ENCODE data around the gene EGFR.
"Not testable (repeated sequence)": the region's sequence is repeated elsewhere in the genome, so short reads cannot be mapped to it uniquely, and the experiment has no call there.

The EGFR gene

GRCh38 chr7:55013851-55014250, 5.0 kb upstream of the EGFR start:
- DNase-seq: no peak

- DNase-seq: no peak
Measured at GRCh38 chr7:55016061-55016745, 2.6 kb upstream of the EGFR start.

- no peak for DNase-seq
Measured at GRCh38 chr7:55016746-55017090, 2.1 kb upstream of the EGFR start.

- DNase-seq: no peak
Measured at GRCh38 chr7:55017841-55018240, 976 bp upstream of the EGFR start.

GRCh38 chr7:55019191-55019690, 424 bp downstream of the EGFR start:
- DNase-seq: no peak

- DNase-seq: no peak
Measured at GRCh38 chr7:55019691-55020465, 1.1 kb downstream of the EGFR start.

- DNase-seq: no peak
Measured at GRCh38 chr7:55020466-55020871, 1.7 kb downstream of the EGFR start.

DNA sequence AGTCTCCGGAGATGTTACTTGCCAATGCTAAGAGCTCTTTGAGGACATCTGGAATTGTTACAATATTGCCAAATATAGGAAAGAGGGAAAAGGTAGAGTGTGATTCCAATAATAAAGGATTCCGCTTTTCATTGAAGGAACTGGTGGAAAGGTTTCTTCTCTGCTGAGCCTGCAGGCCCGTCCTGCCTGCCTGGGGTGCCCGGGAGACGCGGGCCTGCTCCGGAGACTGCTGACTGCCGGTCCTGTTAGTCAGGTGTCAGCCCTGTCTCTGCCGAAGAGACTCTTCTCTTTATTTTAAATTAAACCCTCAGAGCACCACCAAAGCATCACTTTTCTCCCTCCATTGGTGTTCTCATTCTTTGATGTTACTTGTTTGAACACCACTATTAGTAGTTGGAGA, 2.2 kb downstream of the EGFR start:
- DNase-seq: no peak

- no peak for DNase-seq
Measured at GRCh38 chr7:55022002-55022985, 3.5 kb downstream of the EGFR start.

- DNase-seq: no peak
Measured at GRCh38 chr7:55023841-55024505, 5.2 kb downstream of the EGFR start.

DNA sequence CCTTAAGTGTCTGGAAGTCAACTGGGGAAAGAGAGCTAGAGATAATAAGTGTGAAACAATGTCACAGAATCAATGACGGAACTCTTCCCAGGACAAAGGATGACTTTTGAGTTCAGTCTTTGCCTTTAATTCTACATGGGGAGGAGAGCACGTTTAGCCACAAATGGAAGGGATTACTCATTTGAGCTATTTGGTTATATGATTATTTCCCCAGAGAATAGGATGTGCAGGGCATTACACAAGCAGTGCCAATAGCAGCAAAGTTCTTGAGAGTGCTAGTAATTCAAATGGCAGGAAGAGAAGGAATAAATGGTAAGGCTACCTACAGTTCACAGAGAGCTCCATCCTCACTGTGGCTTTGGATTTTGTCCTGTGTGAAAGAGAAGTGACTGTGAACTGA, 6.0 kb downstream of the EGFR start:
- DNase-seq: no peak

DNA sequence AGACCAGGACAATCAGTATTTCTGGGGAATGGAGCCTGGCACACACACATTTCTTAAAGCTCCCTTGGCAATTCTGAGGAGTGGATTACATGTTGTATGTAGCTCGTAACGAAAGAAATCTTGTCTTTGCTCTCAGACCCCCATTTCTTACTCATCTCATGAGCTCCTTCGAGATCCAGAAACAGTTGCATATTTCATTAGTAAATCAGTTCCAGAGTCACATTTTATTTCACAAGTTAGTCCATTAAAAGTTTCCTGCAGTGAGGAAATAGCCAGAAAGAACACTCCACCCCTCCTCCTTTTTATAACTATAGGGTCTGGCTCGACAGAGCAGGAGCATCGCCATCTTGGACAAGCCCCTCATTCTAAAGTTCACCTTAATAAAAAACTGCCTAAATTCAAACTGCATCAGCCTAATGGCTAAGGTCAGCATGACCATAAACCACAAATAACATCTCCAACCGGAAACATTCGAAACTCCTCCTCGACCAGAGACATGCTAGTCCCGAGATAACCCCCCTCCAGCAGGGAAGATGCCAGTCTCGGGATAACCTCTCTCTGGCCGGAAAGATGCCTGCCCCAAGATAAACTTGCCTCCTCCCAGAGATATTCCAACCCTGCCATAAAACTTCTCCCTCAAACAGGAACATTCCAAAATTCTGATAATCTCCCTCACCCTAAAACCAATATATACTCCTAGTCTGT, 7.4 kb downstream of the EGFR start:
- no peak for DNase-seq

GRCh38 chr7:55026867-55027490, 8.2 kb downstream of the EGFR start:
- DNase-seq: no peak

DNA sequence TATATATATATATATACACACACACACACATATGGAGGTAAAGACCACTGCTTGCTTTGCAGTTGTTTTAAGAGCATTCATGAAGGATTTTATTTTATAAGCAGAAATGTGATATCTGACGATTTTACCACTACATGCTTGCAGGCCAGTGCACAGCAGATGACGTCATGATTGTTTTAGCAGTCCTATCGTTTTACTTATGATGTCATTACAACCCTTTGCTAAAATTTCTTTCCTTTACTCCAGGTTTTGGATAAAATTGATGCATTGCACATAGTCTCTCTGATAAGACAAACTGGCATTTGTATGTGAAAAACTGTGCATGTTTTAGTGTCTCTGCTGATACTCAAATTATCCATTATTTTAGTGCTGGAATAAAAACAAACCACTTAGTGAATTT, 9.2 kb downstream of the EGFR start:
- no peak for DNase-seq

DNA sequence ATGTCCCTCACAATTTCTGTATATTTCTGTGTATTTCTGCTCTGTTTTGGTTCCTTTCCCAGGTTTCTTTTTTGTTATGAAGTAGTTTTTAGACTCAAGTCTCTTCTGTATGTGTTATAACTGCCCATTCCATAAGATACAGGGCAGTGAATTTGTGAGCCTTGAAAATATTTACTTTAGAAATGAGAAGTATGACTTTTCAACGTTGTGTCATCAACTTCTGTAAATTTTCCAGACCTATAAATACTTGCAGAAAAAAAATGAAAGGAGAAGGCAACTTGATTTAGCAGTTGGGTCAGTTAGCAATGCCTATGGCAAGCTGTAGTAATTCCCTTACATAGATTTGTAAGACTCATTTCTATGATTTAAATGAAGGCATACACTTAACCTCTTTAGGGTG, 11.5 kb downstream of the EGFR start:
- DNase-seq: no peak

- DNase-seq: no peak
Measured at GRCh38 chr7:55031075-55031474, 12.3 kb downstream of the EGFR start.

DNA sequence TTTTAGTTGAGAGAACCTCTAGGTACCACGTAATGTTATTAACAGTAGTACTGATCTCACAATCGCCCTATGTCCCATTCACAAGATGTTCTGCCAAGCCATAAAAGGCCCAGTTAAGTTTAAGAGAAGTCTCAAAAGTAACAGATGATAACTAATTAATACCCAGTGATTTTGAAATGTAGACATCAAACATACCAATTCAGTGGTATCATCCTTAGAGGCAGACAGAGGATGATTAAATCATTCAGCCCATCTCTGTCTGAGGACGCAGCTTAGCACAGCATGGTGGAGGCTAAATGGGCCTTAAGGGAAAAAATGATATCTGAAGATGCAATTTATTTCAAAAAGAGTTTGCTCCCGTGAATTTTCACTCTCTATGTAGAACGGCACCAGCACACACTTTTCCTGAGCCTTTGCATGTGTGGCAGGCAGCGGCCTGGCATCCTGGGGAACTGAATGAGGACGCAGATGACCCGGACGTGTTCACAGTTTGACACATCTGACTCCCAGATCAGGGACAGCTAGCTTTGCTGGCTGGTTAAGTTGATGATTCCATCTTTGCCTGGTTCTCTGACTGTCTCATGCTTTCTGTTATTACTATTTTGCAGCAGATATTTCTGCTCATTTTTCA, 13.4 kb downstream of the EGFR start:
- DNase-seq: no peak

- DNase-seq: no peak
Measured at GRCh38 chr7:55033236-55033846, 14.5 kb downstream of the EGFR start.

DNA sequence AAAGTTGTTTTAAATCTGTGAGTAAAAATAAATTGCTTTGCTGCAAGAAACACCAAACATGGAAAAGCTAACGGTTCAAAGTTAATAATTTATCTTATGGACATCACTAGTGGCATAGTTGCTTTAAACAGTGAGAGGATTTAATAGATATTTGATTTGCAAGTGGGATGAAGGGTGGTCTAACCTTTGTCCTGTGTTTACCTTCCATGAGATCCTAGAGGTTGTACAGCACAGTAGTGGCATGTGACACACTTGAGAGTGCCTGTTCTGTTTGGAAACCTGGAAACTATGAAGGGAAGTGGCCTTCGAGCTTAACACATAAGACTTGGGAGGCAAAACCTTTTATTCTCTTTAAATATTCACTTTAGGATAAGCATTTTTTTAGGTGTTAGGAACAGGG, 16.0 kb downstream of the EGFR start:
- DNase-seq: no peak

DNA sequence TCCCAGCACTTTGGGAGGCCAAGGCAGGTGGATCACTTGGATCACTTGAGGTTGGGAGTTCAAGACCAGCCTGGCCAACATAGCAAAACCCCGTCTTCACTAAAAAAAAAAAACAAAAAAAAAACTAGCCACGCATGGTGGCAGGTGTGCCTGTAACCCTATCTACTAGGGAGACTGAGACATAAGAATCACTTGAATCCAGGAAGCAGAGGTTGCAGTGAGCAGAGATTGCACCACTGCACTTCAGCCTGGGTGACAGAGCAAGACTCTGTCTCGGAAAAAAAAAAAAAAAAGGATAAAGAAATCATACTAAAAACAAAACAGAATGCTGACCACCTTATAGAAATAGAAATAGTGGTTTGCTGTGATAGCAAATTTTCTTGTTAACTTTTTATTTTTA, 16.6 kb downstream of the EGFR start:
- not testable (repeated sequence) for DNase-seq
